LNCaP clone FGC (cell line): Measurements from ENCODE around the gene OLIG2.

Experiments used
- DNase-seq: peaks from one replicate; pipeline ENCODE4 v3.0.0-alpha.2; 2011; ENCODE audit warnings: low read depth
- H3K4me3 ChIP-seq: 2 replicates; pipeline ENCODE4 v1.5.1; 2011; ENCODE audit warnings: mild to moderate bottlenecking, low read depth, low read length, control low read depth
- CTCF ChIP-seq: IDR thresholded peaks from 2 replicates; pipeline ENCODE4 v1.5.1; 2012; ENCODE audit warnings: mild to moderate bottlenecking; ENCODE audit not compliant: control insufficient read depth, insufficient read depth; ENCODE audit errors: extremely low read depth

Gene OLIG2

GRCh38 chr21:33075596-33076195 lies 50.0 kb downstream of the OLIG2 start:
- no peak for TF ChIP-seq CTCF
- DNase-seq = no peak
- H3K4me3 ChIP-seq = no peak overlapping the region

GRCh38 chr21:33076600-33077329 lies 51.0 kb downstream of the OLIG2 start:
- no peak for DNase-seq
- no peak for TF ChIP-seq CTCF
- H3K4me3 ChIP-seq = no peak overlapping the region
